ENCODE data around the gene CYP2W1. TPM values are rescaled to one million over a fixed set of nuclear protein-coding genes. Genes with fewer than 3 reads are reported as not detected.
"Not testable (repeated sequence)": the region's sequence is repeated elsewhere in the genome, so short reads cannot be mapped to it uniquely, and the experiment has no call there.

The CYP2W1 gene
- total RNA-seq, 4 donors from 2014 or later, result not detected

DNA sequence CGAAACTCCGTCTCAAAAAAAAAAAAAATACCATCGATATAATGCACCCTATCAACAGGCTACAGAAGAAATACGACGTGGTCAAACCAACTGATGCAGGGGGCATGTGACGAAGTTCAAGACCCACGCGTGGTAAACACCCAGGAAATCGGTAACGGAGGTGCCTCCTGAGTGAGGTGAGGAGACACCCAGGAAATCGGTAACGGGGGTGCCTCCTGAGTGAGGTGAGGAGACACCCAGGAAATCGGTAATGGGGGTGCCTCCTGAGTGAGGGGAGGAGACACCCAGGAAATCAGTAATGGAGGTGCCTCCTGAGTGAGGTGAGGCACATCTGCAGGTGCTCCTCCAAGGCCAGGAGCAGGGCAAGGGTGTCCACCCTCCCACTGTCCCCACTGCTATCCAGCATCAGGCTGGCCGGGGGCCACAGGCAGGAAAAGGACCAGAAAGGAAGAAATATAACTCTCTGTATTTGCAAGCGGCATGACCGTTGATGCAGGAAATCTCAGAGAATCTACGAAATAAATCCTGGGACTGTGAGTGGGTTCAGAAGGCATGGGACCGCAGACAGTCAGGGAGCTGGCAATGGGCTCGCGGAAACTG is 50.7 kb downstream of the CYP2W1 start:
- Histone ChIP-seq H3K27me3 (no peaks in the 10 kb centered on the region), H3K4me3 (no peak overlapping the region), H3K27ac (no peak overlapping the region), H3K36me3 (no peaks in the 10 kb centered on the region), H3K9me3 (no peaks in the 10 kb centered on the region), H3K4me1 (peaks cover 8 to 11% of the 10 kb centered on the region in 2 donors)
- in situ Hi-C loops (cut with MboI; ENCODE audit: low sequenced_read_pairs in 4 of 4), result no loop called here
- intact Hi-C loops (cut with DNase I; ENCODE audit: low total_unique reads), result no loop called here
- DNase-seq (no peak), ATAC-seq (no peak)
- TF ChIP-seq, protein P1, sequence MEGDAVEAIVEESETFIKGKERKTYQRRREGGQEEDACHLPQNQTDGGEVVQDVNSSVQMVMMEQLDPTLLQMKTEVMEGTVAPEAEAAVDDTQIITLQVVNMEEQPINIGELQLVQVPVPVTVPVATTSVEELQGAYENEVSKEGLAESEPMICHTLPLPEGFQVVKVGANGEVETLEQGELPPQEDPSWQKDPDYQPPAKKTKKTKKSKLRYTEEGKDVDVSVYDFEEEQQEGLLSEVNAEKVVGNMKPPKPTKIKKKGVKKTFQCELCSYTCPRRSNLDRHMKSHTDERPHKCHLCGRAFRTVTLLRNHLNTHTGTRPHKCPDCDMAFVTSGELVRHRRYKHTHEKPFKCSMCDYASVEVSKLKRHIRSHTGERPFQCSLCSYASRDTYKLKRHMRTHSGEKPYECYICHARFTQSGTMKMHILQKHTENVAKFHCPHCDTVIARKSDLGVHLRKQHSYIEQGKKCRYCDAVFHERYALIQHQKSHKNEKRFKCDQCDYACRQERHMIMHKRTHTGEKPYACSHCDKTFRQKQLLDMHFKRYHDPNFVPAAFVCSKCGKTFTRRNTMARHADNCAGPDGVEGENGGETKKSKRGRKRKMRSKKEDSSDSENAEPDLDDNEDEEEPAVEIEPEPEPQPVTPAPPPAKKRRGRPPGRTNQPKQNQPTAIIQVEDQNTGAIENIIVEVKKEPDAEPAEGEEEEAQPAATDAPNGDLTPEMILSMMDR (IDR thresholded peaks at IDR 0.05 in 4 of 5, conservative IDR thresholded peaks at IDR 0.05 in 1 of 5), result no peak
- no peak for TF ChIP-seq POLR2A (IDR thresholded peaks at IDR 0.05)

DNA sequence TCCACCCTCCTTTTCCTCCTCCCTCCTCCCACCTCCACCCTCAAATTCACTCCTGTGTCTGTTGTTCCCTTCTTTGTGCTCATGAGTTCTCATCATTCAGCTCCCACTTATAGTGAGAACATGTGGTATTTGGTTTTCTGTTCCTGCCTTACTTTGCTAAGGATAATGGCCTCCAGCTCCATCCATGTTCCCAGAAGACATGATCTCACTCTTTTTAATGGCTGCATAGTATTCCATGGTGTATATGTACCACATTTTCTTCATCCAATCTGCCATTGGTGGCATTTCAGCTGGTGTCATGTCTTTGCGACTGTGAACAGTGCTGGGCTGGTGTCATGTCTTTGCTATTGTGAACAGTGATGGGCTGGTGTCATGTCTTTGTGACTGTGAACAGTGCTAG is 51.8 kb downstream of the CYP2W1 start:
- ATAC-seq; H3K4me3 ChIP-seq; in situ Hi-C loops (cut with MboI; ENCODE audit: low sequenced_read_pairs in 4 of 4): not testable (repeated sequence)

DNA sequence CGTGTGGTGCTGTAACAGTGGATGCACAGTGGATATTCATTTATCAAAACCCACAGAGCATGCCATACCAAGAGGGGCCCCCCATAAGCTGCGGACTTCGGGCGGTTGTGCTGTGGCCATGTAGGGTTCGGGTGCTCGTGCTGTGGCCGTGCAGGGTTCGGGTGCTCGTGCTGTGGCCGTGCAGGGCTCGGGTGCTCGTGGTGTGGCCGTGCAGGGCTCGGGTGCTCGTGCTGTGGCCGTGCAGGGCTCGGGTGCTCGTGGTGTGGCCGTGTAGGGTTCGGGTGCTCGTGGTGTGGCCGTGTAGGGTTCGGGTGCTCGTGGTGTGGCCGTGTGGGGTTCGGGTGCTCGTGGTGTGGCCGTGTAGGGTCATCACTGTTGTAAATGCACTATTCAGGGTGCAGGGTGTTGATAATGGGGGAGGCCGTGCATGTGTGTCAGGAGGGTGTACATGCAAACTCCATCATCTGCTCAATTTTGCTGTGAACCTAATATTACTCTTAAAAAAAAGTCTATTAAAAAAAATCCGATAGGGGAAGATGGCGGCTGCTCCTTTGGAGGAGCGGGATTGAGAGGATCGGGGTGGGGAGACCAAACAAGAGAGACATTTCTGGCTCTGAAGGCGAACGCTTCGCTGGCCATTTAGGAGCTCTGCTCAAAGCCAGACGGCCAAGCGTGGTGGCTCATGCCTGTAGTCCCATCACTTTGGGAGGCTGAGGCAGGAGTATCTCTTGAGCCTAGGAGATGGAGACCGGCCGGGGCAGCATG is 53.4 kb downstream of the CYP2W1 start:
- H3K4me1 ChIP-seq; DNase-seq; ATAC-seq; in situ Hi-C loops (cut with MboI; ENCODE audit: low sequenced_read_pairs in 4 of 4); intact Hi-C loops (cut with DNase I; ENCODE audit: low total_unique reads); H3K27ac ChIP-seq; H3K9me3 ChIP-seq; H3K36me3 ChIP-seq; H3K4me3 ChIP-seq; H3K27me3 ChIP-seq: not testable (repeated sequence)

More for the DNA sequence above, 51.8 kb downstream of the CYP2W1 start:
- intact Hi-C loops (cut with DNase I; ENCODE audit: low total_unique reads); H3K27me3 ChIP-seq; H3K4me1 ChIP-seq; H3K9me3 ChIP-seq; H3K27ac ChIP-seq; H3K36me3 ChIP-seq; DNase-seq: not testable (repeated sequence)

MicroRNA genes within 50 kb of the gene (microRNA counts, 767-probe panel; counts per million panel counts)
- 356 to 448 counts per million in 2 donors for microRNA hsa-miR-339-3p
- 356 to 448 counts per million in 2 donors for microRNA hsa-miR-339-5p

Small RNA genes lying within 50 kb of the gene (microRNA-seq; reads per million reads assigned to microRNA genes)
- gene MIR339 (ENCODE audit: borderline replicate concordance in 2 of 2), result 271 to 290 reads per million in 2 donors

Other genes starting within 250 kb of the CYP2W1 start
- 100 to 1,000 TPM; 112 to 154 (median 132) TPM for gene SUN1, start 150.7 kb upstream of the CYP2W1 start, total RNA-seq
- 10 to 100 TPM; 24.6 to 40.8 (median 30.0) TPM for gene GET4, start 106.6 kb upstream of the CYP2W1 start, total RNA-seq
- gene ADAP1, start 28.5 kb upstream of the CYP2W1 start, total RNA-seq, result 1 to 10 TPM in 2 of 4 donors, under 1 TPM in 2; 0.71 to 5.0 (median 1.1) TPM
- 1 to 10 TPM; 4.7 to 6.5 (median 5.2) TPM for gene COX19, start 7.6 kb upstream of the CYP2W1 start, total RNA-seq
- 10 to 100 TPM; 23.3 to 43.8 (median 29.5) TPM for gene GPR146, start 61.4 kb downstream of the CYP2W1 start, total RNA-seq
- 1 to 10 TPM in 3 of 4 donors, under 1 TPM in 1; 0.92 to 3.2 (median 2.1) TPM for gene GPER1, start 104.9 kb downstream of the CYP2W1 start, total RNA-seq
- 10 to 100 TPM; 12.0 to 17.9 (median 14.1) TPM for gene ZFAND2A, start 177.0 kb downstream of the CYP2W1 start, total RNA-seq
- gene UNCX, start 249.7 kb downstream of the CYP2W1 start, total RNA-seq, result not detected

Data from gastrocnemius medialis (tissue), 4 donors.